B cell (primary cell): ENCODE data around the gene GRK3. TPM values are rescaled to one million over a fixed set of nuclear protein-coding genes. Genes with fewer than 3 reads are reported as not detected.

Source experiments
- ATAC-seq: fragments of 200-7000 bp; cut with Tn5 transposase; one replicate; pipeline ENCODE4 v1.10.0; 2021; ENCODE audit warnings: low read depth, mild to moderate bottlenecking, moderate number of reproducible peaks, moderate library complexity
- CTCF ChIA-PET: fragments of 350-600 bp; sonication (Branson Sonifier 250); formaldehyde crosslinking; loops from one replicate; lab custom pipeline; 2021; ENCODE audit warnings: antibody characterized with exemption, inconsistent platforms; lab: Charles Lee
- POLR2A ChIA-PET: fragments of 350-600 bp; sonication (Branson Sonifier 250); formaldehyde crosslinking; loops from one replicate; lab custom pipeline; 2021; ENCODE audit warnings: antibody characterized with exemption; lab: Charles Lee
- DNase-seq: peaks from one replicate; pipeline ENCODE4 v3.0.0; 2013
- H2AFZ ChIP-seq: 2 replicates; pipeline ENCODE4 v1.6.1; 2012; ENCODE audit warnings: mild to moderate bottlenecking, low read depth, low read length; ENCODE audit not compliant: insufficient read depth, poor library complexity, severe bottlenecking
- H3K27ac ChIP-seq, 2 donors: 1 replicate in 1 of 2; 2 replicates in 1 of 2; pipeline ENCODE4 v1.5.1; 2012 to 2013; ENCODE audit warnings: low read length in 2 of 2, mild to moderate bottlenecking in 2 of 2, moderate library complexity in 1 of 2
- H3K27me3 ChIP-seq, 4 experiments: fragments of 200-600 bp in 1 of 4; sonication (generic) in 1 of 4; replicated peaks in 1 of 4; 1 replicate in 2 of 4; 2 replicates in 2 of 4; pipeline versions ENCODE4 v1.6.1 to v1.7.0; 2013 to 2016; ENCODE audit warnings: low read length in 3 of 4, mild to moderate bottlenecking in 2 of 4, mixed read lengths in 1 of 4, moderate library complexity in 1 of 4; ENCODE audit not compliant: insufficient read depth in 4 of 4, control insufficient read depth in 3 of 4; ENCODE audit errors: control extremely low read depth in 1 of 4
- H3K36me3 ChIP-seq, 2 experiments: replicated peaks in 1 of 2; 1 replicate in 1 of 2; 2 replicates in 1 of 2; pipeline versions ENCODE4 v1.6.1 to v1.7.1; 2013; ENCODE audit warnings: low read length in 1 of 2; ENCODE audit not compliant: insufficient read depth in 2 of 2, control insufficient read depth in 1 of 2; ENCODE audit errors: control extremely low read depth in 1 of 2, extremely low read depth in 1 of 2
- H3K4me1 ChIP-seq, 2 donors: fragments of 200-600 bp in 1 of 2; sonication (generic) in 1 of 2; 1 replicate in 1 of 2; 2 replicates in 1 of 2; pipeline versions ENCODE4 v1.5.1 to v1.6.1; 2013 to 2017; ENCODE audit warnings: low read length in 2 of 2; ENCODE audit not compliant: control insufficient read depth in 2 of 2, insufficient read depth in 2 of 2
- H3K4me2 ChIP-seq: replicated peaks from 2 replicates; pipeline ENCODE3; 2012; ENCODE audit warnings: mild to moderate bottlenecking, low read depth, low read length; ENCODE audit not compliant: poor library complexity, severe bottlenecking
- H3K4me3 ChIP-seq, 5 experiments: fragments of 200-600 bp in 1 of 5; sonication (generic) in 1 of 5; 1 replicate in 3 of 5; 2 replicates in 2 of 5; pipeline versions ENCODE4 v1.5.1 to v1.7.0; 2011 to 2016; ENCODE audit warnings: low read length in 4 of 5, mild to moderate bottlenecking in 4 of 5, low read depth in 2 of 5, control low read depth in 1 of 5, moderate library complexity in 1 of 5; ENCODE audit not compliant: insufficient read depth in 1 of 5; ENCODE audit errors: control extremely low read depth in 1 of 5, extremely low read depth in 1 of 5
- H3K79me2 ChIP-seq: fragments of 200-600 bp; sonication (generic); one replicate; pipeline ENCODE4 v1.6.0; 2016; ENCODE audit warnings: low read length; ENCODE audit not compliant: control insufficient read depth, insufficient read depth
- H3K9ac ChIP-seq: fragments of 200-600 bp; sonication (generic); 2 replicates; pipeline ENCODE4 v1.6.1; 2017; ENCODE audit warnings: mild to moderate bottlenecking, low read length, moderate library complexity
- H3K9me3 ChIP-seq, 3 donors: one replicate each; pipeline versions ENCODE4 v1.6.1 to v1.7.1; 2013; ENCODE audit warnings: low read length in 2 of 3; ENCODE audit not compliant: control insufficient read depth in 2 of 3, insufficient read depth in 1 of 3; ENCODE audit errors: control extremely low read depth in 1 of 3
- H4K20me1 ChIP-seq: 2 replicates; pipeline ENCODE4 v1.6.0; 2012; ENCODE audit warnings: mild to moderate bottlenecking, low read length; ENCODE audit not compliant: insufficient read depth, control insufficient read depth, poor library complexity, severe bottlenecking
- H3K27ac Mint-ChIP-seq: one replicate; pipeline ENCODE4 v1.8.0; 2021; ENCODE audit warnings: mixed read lengths
- H3K27me3 Mint-ChIP-seq: one replicate; pipeline ENCODE4 v1.8.0; 2021; ENCODE audit warnings: mixed read lengths
- H3K4me1 Mint-ChIP-seq: one replicate; pipeline ENCODE4 v1.8.0; 2021; ENCODE audit warnings: mixed read lengths
- H3K4me3 Mint-ChIP-seq: one replicate; pipeline ENCODE4 v1.8.0; 2021; ENCODE audit warnings: mixed read lengths
- H3K9me3 Mint-ChIP-seq: one replicate; pipeline ENCODE4 v1.8.0; 2022; ENCODE audit warnings: mixed read lengths; ENCODE audit not compliant: insufficient read depth
- CTCF ChIP-seq: fragments of 200-600 bp; IDR thresholded peaks from one replicate; pipeline ENCODE4 v1.8.0; 2022; ENCODE audit warnings: antibody characterized with exemption, mild to moderate bottlenecking
- EZH2 ChIP-seq: IDR thresholded peaks from 2 replicates; pipeline ENCODE4 v1.6.1; 2012; ENCODE audit warnings: borderline replicate concordance, low read depth, mild to moderate bottlenecking, moderate library complexity, low read length; ENCODE audit not compliant: insufficient read depth, poor library complexity, severe bottlenecking
- WGBS: methylation state at CpG from one replicate; pipeline ENCODE4 v1.1.5; 2013; ENCODE audit warnings: missing lambda C conversion rate; ENCODE audit not compliant: insufficient coverage; 5-methylcytosine and 5-hydroxymethylcytosine counted together
- intact Hi-C: fragments of 100-400 bp; cut with micrococcal nuclease; formaldehyde crosslinking; loops from one replicate; pipeline ENCODE4 v1.10.0; 2022
- polyA plus RNA-seq: library from polyadenylated mRNA; depleted of rRNA; stranded (reverse); fragments of >200 nt; gene quantifications from 2 replicates; pipeline ENCODE4 v1.2.3, GENCODE V29; 2012
- total RNA-seq, 2 donors: library from RNA; stranded (reverse); fragments of 120-200 nt in 1 of 2; gene quantifications; 1 replicate in 1 of 2; 2 replicates in 1 of 2; pipeline versions ENCODE4 v1.2.3 to v1.2.4, GENCODE V29; 2013 to 2022

GRK3 gene
- total and polyA plus RNA-seq, 2 donors (not counting 1 experiment from before 2014, with no cell fraction given) = 17.6 to 61.0 TPM

DNA sequence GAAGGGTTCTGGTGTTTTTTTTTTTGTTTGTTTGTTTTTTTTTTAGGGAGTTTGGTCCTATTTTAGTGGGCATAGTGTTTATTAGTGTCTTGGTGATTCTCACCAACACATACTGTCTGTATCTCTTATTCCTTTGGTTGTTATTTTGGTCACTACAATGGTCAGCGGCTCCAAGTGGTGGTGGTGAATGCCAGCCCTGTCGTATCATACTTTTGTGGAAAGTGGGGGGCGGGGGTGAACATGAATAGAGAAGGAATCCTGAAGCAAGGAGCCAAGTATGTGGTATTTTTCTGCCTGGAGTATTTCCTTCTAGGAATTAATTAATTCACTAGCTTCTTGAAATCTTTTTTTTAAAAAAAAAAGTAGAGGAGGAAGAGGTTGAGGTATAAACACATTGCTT, 79.6 kb downstream of the GRK3 start:
- POLR2A ChIA-PET = no interaction called here
- intact Hi-C loops = loop anchor here (5.0 kb wide), 1 partner anchor 42 kb away; no protein-coding TSS in a partner anchor
- no peak overlapping the region for H2AFZ ChIP-seq
- H3K4me3 Mint-ChIP-seq = peak overlapping the region; percentile 6
- no peaks in the 10 kb centered on the region for H3K27me3 ChIP-seq
- peaks cover 0 to 6% (median 3%) of the 10 kb centered on the region in 3 donors for H3K9me3 ChIP-seq
- no peaks in the 10 kb centered on the region for H3K27me3 Mint-ChIP-seq
- CTCF ChIA-PET = interaction anchor here (0.7 to 2.6 kb wide), 3 partner anchors 10 to 43 kb away, joined by 3 to 11 read pairs (median 5); no protein-coding TSS in a partner anchor
- peak overlapping the region in 1 of 2 donors; percentile 72 for H3K27ac ChIP-seq
- ATAC-seq = no peak
- H3K4me1 Mint-ChIP-seq = peaks cover 58% of the 10 kb centered on the region
- peaks cover 34% of the 10 kb centered on the region for H4K20me1 ChIP-seq
- peak overlapping the region; percentile 80 for H3K27ac Mint-ChIP-seq
- no peak overlapping the region for H3K4me3 ChIP-seq
- H3K36me3 ChIP-seq = peaks cover 7 to 23% of the 10 kb centered on the region in 2 experiments
- no peaks in the 10 kb centered on the region for H3K9me3 Mint-ChIP-seq
- no peak for DNase-seq
- H3K4me1 ChIP-seq = peaks cover 25 to 37% of the 10 kb centered on the region in 2 donors
- peak overlapping the region; percentile 2 for H3K9ac ChIP-seq
- no CpG with 5 or more reads among the region's 3 CpGs for WGBS
- H3K4me2 ChIP-seq = peak overlapping the region; percentile 20
- H3K79me2 ChIP-seq = peaks cover 87% of the 10 kb centered on the region
- TF ChIP-seq CTCF (no peak), EZH2 (no peak)

DNA sequence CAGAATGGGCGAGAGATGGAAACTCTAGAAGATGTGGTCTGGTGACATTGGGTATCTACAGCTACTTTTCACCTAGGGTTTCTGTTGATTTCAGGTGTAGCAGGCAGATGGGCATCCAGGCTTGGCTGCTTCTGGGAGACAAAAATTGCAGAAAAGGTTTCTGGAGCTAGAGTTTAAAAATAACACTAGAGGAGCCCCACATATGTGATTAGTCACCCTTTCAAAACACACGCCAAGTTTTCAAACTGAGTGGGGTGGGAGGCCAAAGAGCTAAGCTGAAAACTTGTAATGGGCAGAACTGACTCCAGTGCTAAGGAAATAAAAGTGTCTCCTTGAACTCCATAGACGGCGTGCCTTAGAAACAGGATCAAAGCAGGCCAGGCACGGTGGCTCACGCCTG, 80.8 kb downstream of the GRK3 start:
- Mint-ChIP-seq H3K9me3 (no peaks in the 10 kb centered on the region), H3K4me3 (no peak overlapping the region), H3K27me3 (no peaks in the 10 kb centered on the region), H3K27ac (peak overlapping the region; percentile 32), H3K4me1 (peaks cover 62% of the 10 kb centered on the region)
- TF ChIP-seq EZH2 = no peak
- CTCF ChIA-PET = interaction anchor here (0.6 to 2.6 kb wide), 6 partner anchors 9 to 101 kb away, joined by 3 to 11 read pairs (median 4); no protein-coding TSS in a partner anchor
- H3K4me3 ChIP-seq = no peak overlapping the region
- DNase-seq (no peak), ATAC-seq (no peak)
- WGBS = 94% methylated on average over 6 of the region's 6 CpGs
- H3K27ac ChIP-seq = peak overlapping the region in 1 of 2 donors; percentile 21
- no peak overlapping the region for H3K4me2 ChIP-seq
- H3K27me3 ChIP-seq = no peaks in the 10 kb centered on the region
- peaks cover 30 to 39% of the 10 kb centered on the region in 2 donors for H3K4me1 ChIP-seq
- peaks cover 84% of the 10 kb centered on the region for H3K79me2 ChIP-seq
- no peak overlapping the region for H3K9ac ChIP-seq
- H4K20me1 ChIP-seq = peaks cover 34% of the 10 kb centered on the region
- H3K9me3 ChIP-seq = peaks cover 0 to under 1% (median 0%) of the 10 kb centered on the region in 3 donors
- POLR2A ChIA-PET = interaction anchor here (0.8 kb wide), 1 partner anchor 83 kb away, joined by 7 read pairs; no protein-coding TSS in a partner anchor
- H2AFZ ChIP-seq = no peak overlapping the region
- intact Hi-C loops = no loop called here
- H3K36me3 ChIP-seq = peaks cover 5 to 22% of the 10 kb centered on the region in 2 experiments
